Fibroblast of skin of right biceps (primary cell): ENCODE results near the gene PPP1R3E.
"Not testable (repeated sequence)": the region's sequence is repeated elsewhere in the genome, so short reads cannot be mapped to it uniquely, and the experiment has no call there.

Experiments
- DNase-seq: peaks from one replicate; pipeline ENCODE4 v3.0.0-alpha.2; 2013

The PPP1R3E gene

DNA sequence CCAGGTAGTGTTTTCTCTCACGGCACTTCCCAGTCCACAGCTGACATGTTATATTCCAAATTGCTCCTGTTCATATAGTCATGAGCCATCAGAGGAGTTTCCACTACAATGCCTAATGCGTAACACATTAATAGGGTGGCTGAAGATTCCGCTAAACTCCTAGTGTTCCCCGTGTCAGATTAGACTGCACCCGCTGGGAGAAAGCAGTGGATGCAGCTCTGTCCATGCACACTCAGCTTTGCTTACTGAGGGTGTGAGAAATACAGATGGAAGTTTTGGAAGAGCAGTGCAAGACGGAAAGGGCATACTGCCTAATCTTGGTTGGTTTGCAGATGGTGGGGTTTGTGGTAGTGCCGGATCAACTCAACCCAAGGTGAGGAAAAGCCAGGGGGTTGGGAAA lies 5.6 kb downstream of the PPP1R3E start:
- DNase-seq, result no peak

DNA sequence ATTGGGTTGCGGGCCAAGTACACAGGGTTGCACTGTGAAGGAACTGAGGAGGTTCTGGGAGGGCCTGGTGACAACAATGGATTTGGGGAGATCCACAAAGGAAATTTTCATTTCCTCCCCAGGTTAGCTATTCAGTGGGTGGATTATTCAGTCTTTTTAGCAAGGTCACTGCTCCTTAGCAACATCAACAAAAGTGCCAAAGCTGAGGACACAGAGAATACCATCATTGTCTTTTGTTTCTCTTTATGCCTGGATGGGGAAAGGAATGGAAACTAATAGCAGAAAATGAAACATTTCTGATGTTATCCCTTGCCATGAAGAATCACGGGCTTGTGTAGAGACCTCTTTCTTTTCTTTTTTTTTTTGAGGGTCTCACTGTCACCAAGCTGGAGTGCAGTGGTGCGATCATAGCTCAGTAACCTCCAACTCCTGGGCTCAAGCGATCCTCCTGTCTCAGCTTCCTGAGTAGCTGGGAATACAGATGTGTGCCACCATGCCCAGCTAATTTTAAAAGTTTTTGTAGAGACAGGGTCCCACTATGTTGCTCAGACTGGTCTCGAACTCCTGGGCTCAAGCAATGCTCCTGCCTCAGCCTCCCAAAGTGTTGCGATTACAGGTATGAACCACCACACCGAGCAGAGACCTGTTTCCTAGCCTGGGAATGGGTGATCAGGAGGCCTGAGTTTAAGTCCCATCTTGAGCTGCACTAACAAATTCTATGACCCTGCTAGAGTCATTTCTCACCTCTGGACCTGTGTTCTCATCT lies 6.5 kb downstream of the PPP1R3E start:
- DNase-seq, result no peak

DNA sequence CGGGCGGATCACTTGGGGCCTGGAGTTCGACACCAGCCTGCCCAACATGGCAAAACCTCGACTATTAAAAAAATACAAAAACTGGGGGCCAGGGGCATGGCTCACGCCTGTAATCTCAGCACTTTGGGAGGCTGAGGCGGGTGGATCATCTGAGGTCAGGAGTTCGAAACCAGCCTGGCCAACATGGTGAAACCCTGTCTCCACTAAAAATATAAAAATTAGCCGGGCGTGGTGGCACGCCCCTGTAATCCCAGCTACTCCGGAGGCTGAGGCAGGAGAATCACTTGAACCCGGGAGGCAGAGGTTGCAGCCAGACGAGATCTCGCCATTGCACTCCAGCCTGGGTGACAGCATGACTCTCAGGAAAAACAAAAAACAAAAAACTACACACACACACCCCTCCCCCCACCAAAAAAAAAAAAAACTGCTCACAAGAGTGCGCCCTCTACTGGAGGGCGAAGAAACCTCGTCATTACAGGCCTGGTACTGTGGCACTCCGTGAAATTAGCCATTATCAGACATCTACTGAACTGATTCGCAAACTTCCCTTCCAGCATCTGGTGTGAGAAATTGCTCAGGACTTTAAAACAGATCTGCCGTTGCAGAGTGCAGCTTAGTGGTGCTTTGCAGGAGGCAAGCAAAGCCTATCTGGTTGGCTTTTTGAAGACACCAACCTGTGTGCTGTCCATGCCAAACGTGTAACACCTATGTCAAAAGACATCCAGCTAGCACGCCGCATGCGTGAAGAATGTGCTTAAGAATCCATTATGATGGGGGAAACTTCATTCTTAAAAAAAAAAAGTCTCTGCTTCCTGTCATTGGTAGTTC lies 7.7 kb downstream of the PPP1R3E start:
- DNase-seq, result peak; percentile 65

DNA sequence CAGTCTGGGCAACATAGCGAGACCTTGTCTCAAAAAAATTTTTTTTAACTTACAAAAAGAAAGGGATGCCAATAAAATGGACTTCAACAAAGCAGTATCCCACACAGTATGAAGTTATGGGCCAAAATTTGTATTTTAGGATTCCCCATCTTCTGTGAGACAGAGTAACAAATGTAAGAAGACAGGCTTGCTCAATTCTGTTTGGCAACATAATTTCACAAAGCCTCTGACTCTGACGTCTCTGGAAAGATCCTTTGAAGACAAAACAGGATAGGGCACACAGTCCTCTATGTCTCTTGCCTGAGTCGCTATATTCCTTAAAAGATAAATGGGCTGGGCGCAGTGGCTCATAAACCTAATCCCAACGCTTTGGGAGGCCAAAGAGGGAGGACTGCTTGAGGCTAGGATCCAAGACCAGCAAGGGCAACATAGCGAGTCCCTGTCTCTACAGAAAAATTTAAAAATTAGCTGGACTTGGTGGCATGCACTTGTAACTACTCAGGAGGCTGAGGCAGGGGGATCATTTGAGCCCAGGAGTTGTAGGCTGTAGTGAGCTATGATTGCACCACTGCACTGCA lies 15.7 kb downstream of the PPP1R3E start:
- no peak for DNase-seq

DNA sequence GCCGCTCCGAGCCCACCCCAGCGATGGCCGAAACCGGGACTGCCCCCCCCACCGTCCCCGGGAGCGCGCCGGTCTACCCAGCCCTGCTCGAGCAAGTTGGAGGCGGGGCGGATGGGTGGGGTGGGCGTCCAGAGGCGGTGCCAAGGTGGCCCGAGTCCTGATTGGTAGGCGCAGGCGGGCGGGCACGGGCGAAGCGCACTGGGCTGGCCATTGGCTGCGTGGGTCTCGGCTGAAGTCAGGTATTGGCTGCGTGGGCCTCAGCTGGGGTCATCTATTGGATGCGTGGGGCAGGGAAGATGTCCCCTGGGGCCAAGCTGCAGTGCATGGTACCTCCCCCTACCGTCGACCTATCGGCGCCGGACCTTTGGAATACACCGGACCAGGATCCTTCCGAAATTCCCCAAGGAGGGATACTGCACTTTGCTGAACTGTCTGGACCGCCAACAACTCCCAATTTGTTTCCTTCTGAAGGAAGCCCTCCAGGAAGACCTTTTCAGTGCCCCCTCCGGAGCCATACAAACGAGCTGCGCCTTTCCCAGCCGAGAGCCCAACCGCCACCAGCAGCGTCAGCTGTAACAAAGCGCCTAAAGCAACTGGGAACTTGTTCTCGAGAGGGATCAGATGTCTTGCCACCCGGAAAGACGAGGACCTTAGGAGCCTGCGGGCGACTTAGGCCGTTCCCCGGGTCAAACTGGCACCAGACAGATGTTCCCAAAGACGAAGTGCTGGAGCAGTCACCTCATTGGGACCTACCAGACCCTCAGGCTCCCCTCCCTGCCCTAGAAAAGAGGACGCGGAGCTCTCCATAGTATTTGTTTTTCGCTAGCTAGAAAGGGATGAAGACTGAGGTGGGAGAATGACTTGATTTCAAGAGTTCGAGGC lies 16.4 kb downstream of the PPP1R3E start, which contains the start of gene HOMEZ:
HOMEZ (minus strand) TSS at position 113 of the 882 bp plus-strand sequence. CDS start 180 bp downstream, outside the sequence.
- DNase-seq, result peak; percentile 99

DNA sequence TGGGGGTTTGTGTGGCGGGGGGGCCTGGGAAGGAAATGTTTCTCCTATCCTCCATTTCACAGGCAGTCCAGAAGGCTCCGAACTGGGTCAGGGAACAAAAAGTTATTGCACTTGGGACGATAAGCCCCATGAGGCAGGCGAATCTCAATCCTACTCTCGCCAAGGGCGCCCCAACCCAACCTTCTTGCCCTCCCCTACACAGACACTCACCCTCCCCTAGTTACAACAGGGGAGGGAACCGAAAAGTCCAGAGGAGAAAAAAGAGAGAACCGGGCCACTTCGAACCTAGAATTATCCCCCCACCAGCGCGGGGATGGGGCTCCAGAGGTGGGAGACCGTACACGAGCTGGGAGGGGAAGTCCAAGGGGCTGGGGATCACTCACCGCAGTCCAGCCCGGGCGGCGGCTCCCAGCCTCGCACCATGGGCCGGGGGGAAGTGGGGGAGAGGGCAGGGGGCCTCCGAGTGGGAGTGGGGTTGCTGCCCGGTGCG lies 17.1 kb downstream of the PPP1R3E start:
- DNase-seq, result no peak

DNA sequence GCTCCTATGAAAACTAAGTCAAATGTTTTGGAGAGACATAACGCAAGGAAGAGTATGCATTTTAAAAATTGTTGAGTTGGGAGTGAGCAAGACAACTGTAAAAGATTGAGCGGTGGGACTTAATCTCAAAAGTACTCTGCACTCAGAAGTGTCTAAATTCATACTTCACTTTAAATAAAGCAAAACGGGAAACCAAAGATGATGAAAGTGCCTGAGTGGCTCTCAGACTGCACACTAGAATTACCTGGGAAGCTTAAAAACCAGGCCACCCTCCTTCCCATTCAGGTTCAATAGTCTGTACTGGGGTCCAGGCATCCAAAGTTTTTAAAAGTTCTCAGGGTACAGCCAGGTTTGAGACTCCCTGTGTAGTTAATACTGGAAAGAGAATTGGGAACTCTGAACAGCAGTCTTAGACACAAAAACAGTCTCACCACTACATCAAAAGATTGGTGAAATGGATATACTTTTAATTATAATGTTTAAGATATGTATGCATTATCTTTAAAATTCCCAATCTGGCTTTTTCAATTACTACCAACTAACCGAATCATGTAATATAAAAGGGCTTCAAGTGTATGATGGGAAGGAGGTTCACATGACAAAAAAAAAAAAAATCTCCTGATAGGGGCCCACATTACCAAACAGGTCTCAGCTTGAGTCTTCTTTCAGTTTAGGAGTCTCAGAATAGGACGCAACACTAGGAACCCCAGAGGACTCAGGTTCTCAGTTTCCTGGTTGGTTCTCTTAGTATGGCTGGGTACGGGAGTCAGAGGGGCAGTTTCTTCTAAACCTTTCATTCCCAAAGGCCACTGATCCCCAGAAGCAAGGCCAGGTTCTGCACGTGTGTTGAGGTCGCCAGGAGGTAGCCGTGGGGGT lies 17.8 kb downstream of the PPP1R3E start:
- DNase-seq, result peak; percentile 2

DNA sequence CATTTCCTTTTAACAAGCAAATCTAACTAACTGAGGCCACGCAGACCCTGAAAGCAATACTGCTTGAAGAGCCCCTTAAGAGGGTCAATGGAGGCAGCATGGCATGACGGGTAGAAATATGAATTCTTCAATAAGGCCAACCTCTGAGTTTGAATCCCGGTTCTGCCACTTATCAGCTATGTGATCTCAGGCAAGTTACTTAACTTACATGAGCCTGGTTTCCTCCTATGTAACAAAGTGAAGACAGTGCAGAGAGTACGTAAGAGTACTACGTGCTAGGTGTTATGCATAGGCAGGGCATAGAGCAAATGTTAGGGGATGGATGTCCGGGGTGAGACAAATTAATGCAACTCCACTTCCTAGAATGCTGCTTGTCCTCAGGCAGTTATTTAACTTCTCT lies 21.4 kb downstream of the PPP1R3E start:
- DNase-seq, result no peak

DNA sequence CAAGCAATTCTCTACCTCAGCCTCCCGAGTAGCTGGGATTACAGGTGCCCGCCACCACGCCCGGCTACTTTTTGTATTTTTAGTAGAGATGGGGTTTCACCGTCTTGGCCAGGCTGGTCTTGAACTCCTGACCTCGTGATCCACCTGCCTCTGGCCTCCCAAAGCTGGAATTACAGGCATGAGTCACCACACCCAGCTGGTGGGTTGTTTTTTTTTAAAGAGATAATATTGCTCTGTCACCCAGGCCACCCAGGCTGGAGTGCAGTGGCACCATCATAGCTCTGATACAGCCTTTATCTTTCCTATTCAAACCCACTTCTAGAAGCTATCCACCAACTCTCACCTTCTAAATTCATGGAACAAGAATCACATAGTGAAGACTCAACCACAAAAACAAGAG lies 24.7 kb downstream of the PPP1R3E start:
- not testable (repeated sequence) for DNase-seq

DNA sequence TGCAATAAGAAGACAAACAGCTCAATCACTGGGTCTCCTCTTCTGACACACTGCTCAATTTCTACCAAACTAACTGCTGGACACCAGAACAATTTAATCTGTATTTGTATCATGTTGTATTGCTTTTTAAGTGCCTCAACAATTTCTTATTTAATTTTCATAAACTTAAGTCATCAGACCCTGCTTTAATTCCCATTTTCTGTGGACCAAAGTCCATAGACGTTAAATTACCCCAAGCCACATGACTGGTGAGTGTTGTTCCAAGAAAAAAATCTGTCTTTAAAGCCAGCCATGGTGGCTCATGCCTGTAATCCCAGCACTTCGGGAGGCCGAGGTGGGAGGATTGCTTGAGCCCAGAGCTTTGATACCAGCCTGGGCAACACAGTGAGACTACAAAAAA lies 25.5 kb downstream of the PPP1R3E start:
- DNase-seq, result no peak

DNA sequence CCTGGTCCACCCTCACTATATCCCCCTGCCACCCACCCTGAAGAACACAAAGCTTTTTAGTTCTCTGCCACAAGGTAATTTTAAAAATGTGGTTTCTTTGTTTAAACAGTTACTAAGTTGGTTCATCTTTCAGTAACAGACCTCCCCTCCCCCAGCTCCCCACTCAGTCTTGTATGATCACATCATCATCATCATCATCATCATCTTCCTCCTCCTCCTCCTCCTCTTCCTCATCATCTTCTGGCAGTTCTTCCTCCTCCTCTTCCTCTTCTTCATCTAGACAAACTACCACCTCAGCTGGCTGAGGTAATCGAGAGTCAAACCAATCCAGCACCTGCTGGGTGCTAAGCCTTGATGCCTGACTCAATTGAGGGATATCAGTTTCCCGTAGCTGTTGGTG lies 27.2 kb downstream of the PPP1R3E start:
- DNase-seq, result no peak

DNA sequence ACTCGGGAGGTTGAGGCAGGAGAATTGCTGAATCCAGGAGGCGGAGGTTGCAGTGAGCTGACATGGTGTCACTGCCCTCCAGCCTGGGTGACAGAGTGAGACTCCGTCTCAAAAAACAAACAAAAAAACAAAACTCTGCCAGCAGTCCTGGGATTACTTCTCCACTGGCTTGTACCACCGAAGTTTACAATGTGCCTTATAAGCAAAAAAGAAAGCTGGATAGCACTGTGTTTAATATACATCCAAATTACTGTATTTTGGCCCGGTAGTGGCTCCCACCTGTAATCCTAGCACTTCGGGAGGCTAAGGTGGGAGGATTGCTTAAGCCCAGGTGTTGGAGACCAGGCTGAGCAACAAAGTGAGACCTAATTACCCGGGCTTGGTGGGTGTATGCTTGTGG lies 33.5 kb downstream of the PPP1R3E start:
- DNase-seq, result no peak

DNA sequence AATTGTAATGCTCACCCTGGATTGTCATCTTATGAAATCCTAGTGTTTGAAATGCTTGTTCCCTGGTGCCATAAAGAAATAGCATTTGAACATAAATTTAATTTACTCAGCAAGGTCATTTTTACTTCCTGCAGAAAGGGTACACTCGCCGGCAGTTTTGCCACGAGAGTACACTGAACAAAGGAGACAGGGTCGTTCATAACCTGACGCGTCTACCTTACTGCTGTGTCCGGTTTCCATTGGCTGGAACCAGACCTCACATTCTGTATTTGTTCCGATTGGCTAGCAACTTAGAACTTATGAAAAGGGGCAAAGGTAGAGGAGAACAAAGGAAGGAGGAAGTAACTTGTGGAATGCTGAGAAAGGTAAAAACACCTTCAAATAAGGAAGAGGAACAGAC lies 41.8 kb downstream of the PPP1R3E start:
- DNase-seq, result not testable (repeated sequence)

DNA sequence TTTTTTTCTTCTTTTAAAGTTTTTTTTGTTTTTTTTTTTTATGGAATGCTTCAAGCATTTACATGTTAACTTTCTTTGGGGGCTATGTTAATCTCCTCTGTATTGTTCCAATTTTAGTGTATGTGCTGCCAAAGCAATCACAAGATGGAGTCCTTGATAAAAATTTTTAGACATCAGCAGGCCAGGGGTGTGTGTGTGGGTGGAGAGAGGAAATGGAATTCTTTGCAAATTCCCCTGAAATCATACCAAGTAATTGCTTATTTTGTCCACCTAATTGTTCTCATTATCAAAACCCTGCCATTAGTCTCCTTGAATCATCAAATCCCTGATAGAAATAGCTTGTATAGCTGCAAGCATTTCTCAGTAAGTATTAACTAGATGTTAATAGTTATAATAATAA lies 43.2 kb downstream of the PPP1R3E start:
- DNase-seq, result no peak

DNA sequence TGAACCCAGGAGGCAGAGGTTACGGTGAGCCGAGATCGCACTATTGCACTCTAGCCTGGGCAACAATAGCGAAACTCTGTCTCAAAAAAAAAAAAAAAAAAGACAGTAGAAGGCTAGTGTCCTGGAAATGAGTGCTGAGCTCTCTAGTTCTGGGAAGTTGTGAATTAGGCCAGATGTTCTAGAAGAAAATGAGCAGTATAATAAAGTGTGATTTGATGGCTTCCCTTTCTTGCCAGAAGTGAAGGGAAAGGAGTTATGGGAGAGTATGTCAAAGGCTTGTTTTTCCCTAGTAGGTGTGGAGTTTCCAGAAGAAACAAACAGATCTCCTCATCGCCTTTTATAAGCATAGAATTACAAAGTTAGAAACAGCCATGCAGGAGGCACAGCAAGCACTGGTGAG lies 44.4 kb downstream of the PPP1R3E start:
- no peak for DNase-seq

DNA sequence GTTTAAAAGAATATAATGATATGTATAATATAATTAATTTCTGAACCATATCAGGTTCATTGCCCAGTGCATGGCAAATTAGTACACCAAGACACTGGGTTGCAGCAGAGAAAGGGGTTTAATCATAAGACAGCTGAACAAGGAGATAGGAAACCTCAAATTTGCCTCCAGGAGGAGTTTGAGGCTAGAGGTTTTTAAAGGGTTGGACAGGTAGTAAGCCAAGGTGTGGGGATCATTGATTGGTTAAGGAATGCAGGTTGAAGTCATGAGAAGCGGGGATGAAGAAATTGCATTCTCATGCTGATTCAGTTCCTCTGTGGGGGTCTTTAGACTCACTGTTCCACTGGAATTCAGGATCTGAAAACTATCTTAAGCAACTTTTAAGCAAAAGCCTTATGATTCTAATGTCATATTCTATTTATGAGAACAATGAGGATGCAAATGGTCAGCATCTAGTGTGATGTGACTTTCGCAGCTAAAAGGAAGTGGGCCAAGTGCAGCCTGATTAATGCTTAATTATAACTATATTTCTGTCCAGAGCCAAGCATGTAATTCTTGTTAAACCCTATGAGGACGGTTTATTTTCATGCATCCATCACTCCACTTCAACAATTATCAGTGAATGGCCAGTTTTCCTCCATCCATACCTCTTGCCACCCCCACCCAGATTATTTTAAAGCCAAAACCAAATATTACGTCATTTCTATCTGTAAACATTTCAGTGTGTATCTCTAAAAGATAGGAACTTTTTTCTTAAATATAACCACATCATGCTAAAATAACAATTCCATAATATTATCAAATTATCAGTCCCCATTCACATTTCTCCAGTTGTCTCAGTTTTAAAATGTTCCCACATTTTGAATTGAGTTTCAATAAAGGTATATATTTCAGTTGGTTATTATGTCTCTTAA lies 50.0 kb downstream of the PPP1R3E start:
- DNase-seq, result no peak

DNA sequence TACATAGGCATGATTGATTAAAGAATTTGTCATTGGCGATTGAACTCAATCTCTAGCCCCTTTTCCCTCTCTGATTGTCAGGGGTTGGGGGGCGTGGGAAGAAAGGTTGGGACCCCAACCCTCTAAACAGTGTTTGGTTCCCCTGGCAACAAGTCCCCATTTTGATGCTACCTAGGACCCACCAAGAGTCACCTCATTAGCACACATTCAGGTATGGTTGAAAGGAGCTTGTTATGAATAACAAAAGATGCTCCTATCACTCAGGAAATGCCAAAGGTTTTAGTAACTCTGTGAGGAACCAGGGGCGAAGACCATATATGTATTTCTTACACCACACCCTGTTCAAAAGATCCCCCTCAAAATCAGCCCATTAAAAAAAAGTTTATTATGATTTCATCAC lies 50.7 kb downstream of the PPP1R3E start:
- no peak for DNase-seq

DNA sequence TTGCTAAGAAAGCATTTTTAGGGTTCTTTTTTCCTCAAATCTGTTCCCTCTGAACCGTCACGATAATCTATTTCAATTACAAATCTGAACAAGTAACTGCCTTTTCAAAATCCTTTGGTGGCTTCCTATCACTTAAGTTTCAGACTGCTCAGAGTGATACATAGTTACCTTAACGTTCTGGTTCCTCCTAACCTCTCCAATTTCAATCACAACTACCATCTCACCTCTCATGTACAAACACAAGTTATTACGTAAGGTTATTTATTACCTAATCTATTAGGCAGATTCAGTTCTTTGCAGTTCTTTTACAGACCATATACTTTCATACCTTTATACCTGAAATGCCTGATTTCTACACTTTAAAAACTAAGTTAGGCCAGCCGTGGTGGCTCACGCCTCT lies 52.8 kb downstream of the PPP1R3E start:
- no peak for DNase-seq

DNA sequence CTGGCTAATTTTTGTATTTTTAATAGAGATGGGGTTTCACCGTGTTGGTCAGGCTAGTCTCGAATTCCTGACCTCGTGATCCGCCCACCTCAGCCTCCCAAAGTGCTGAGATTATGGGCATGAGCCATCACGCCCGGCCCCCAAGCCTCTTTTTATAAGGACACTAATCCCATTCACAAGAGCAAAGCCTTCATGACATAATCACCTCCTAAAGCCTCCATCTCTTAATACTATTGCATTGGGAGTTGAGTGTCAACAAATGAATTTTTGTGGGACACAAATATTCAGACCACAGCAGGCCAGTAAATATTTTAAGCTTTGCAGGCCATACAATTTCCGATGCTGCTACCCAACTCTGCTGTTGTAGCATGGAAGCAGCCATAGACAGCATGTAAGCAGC lies 54.1 kb downstream of the PPP1R3E start:
- DNase-seq, result no peak
